HG02981 (cell line): ENCODE data around the gene WDR4.
"Not testable (repeated sequence)": the region's sequence is repeated elsewhere in the genome, so short reads cannot be mapped to it uniquely, and the experiment has no call there.

Experiments
- ATAC-seq: cut with Tn5 transposase; IDR thresholded peaks from one replicate; pipeline ENCODE4 v1.9.1; 2021; ENCODE audit warnings: mild to moderate bottlenecking, moderate library complexity; ENCODE audit not compliant: unreplicated experiment

WDR4 gene

GRCh38 chr21:42878993-42879787 is at the start of gene WDR4:
Gene WDR4 (minus strand): TSS chr21:42879539. CDS start chr21:42879495, 44 bp downstream.
- ATAC-seq = peak; percentile 84

- ATAC-seq = not testable (repeated sequence)
Observed at GRCh38 chr21:42927474-42928200, 48.3 kb upstream of the WDR4 start.

- no peak for ATAC-seq
Observed at GRCh38 chr21:42925114-42925926, 46.0 kb upstream of the WDR4 start, which contains the start of gene ERVH48-1. Gene ERVH48-1 (minus strand): TSS chr21:42925630. CDS start chr21:42919006, 6,624 bp downstream.

GRCh38 chr21:42924433-42924751 is 45.1 kb upstream of the WDR4 start:
- no peak for ATAC-seq

- peak; percentile 85 for ATAC-seq
Observed at GRCh38 chr21:42923553-42924432, 44.5 kb upstream of the WDR4 start.

- ATAC-seq = no peak
Observed at GRCh38 chr21:42922918-42923317, 43.6 kb upstream of the WDR4 start.

- ATAC-seq = no peak
Observed at GRCh38 chr21:42921927-42922326, 42.6 kb upstream of the WDR4 start.

GRCh38 chr21:42918291-42918690 is 39.0 kb upstream of the WDR4 start:
- ATAC-seq = no peak

GRCh38 chr21:42913476-42913875 is 34.1 kb upstream of the WDR4 start:
- ATAC-seq = no peak

GRCh38 chr21:42911920-42912319 is 32.6 kb upstream of the WDR4 start:
- ATAC-seq = not testable (repeated sequence)

- not testable (repeated sequence) for ATAC-seq
Observed at GRCh38 chr21:42908484-42908883, 29.1 kb upstream of the WDR4 start.

- ATAC-seq = no peak
Observed at GRCh38 chr21:42906233-42906632, 26.9 kb upstream of the WDR4 start.

- no peak for ATAC-seq
Observed at GRCh38 chr21:42905195-42905594, 25.9 kb upstream of the WDR4 start.

GRCh38 chr21:42903817-42904216 is 24.5 kb upstream of the WDR4 start:
- ATAC-seq = no peak

- ATAC-seq = no peak
Observed at GRCh38 chr21:42900446-42900845, 21.1 kb upstream of the WDR4 start.

GRCh38 chr21:42892931-42893755 is 13.8 kb upstream of the WDR4 start, which contains the start of gene NDUFV3:
Gene NDUFV3 (plus strand): TSS chr21:42893309. CDS start chr21:42893334, 25 bp downstream.
- ATAC-seq = peak; percentile 90

- no peak for ATAC-seq
Observed at GRCh38 chr21:42892582-42892930, 13.2 kb upstream of the WDR4 start.

- no peak for ATAC-seq
Observed at GRCh38 chr21:42887326-42887725, 8.0 kb upstream of the WDR4 start.

- ATAC-seq = no peak
Observed at GRCh38 chr21:42883921-42884320, 4.6 kb upstream of the WDR4 start.
